H1 (cell line): ENCODE measurements around the gene MR1. TPM values are rescaled to one million over a fixed set of nuclear protein-coding genes. Genes with fewer than 3 reads are reported as not detected.

Source experiments
- CTCF ChIA-PET: fragments of 300-600 bp; sonication (Branson Sonifier 250); formaldehyde crosslinking; loops from one replicate; lab custom pipeline; 2021; ENCODE audit not compliant: partially characterized antibody; lab: Charles Lee
- POLR2A ChIA-PET: fragments of 300-600 bp; sonication (Branson Sonifier 250); formaldehyde crosslinking; loops from one replicate; lab custom pipeline; 2021; ENCODE audit warnings: inconsistent platforms; ENCODE audit not compliant: partially characterized antibody; lab: Charles Lee
- DNase-seq, 2 experiments: peaks; one replicate each; pipeline versions ENCODE4 v3.0.0 to v3.0.0-alpha.2; 2010 to 2022; ENCODE audit warnings: low spot score in 2 of 2, low read depth in 1 of 2, mixed read lengths in 1 of 2
- FAIRE-seq: peaks from 2 replicates; lab custom pipeline; 2011; peaks lifted over from hg19 to GRCh38; lab: Jason Lieb, UNC
- H2AFZ ChIP-seq: 2 replicates; pipeline ENCODE4 v1.8.1; 2012; ENCODE audit warnings: low read length, inconsistent platforms
- H2AK5ac ChIP-seq: 2 replicates; pipeline ENCODE4 v1.6.1; 2013; ENCODE audit warnings: low read depth, low read length
- H2BK120ac ChIP-seq: replicated peaks from 2 replicates; pipeline ENCODE3; 2013; ENCODE audit warnings: low read depth, low read length, inconsistent platforms
- H2BK12ac ChIP-seq: 2 replicates; pipeline ENCODE4 v1.6.1; 2013; ENCODE audit warnings: low read depth, low read length
- H2BK15ac ChIP-seq: 2 replicates; pipeline ENCODE4 v1.6.1; 2013; ENCODE audit warnings: low read length
- H2BK20ac ChIP-seq: 2 replicates; pipeline ENCODE4 v1.6.1; 2013; ENCODE audit warnings: low read length
- H2BK5ac ChIP-seq: 2 replicates; pipeline ENCODE4 v1.6.1; 2013; ENCODE audit warnings: low read depth, low read length
- H3K14ac ChIP-seq: 2 replicates; pipeline ENCODE4 v1.6.1; 2013; ENCODE audit warnings: inconsistent platforms; ENCODE audit not compliant: insufficient read length
- H3K18ac ChIP-seq: 2 replicates; pipeline ENCODE4 v1.6.1; 2013; ENCODE audit warnings: low read length; ENCODE audit errors: extremely low read depth
- H3K23ac ChIP-seq: 2 replicates; pipeline ENCODE4 v1.6.1; 2013; ENCODE audit warnings: inconsistent platforms; ENCODE audit not compliant: insufficient read length
- H3K23me2 ChIP-seq: 2 replicates; pipeline ENCODE4 v1.6.1; 2013; ENCODE audit warnings: low read depth, low read length
- H3K27ac ChIP-seq: 2 replicates; pipeline ENCODE4 v1.6.1; 2011; ENCODE audit warnings: low read depth, low read length, inconsistent platforms
- H3K27me3 ChIP-seq, 4 experiments: replicated peaks in 1 of 4; 1 replicate in 1 of 4; 2 replicates in 3 of 4; pipeline versions ENCODE4 v1.6.1 to v1.8.1; 2011 to 2013; ENCODE audit warnings: low read length in 3 of 4, mild to moderate bottlenecking in 3 of 4, inconsistent platforms in 2 of 4, mixed read lengths in 2 of 4, moderate library complexity in 1 of 4; ENCODE audit not compliant: control insufficient read depth in 3 of 4, insufficient read depth in 3 of 4; ENCODE audit errors: extremely low read depth in 1 of 4
- H3K36me3 ChIP-seq, 4 experiments: 2 replicates each; pipeline versions ENCODE4 v1.6.1 to v1.8.1; 2011 to 2013; ENCODE audit warnings: mild to moderate bottlenecking in 4 of 4, low read length in 3 of 4, moderate library complexity in 2 of 4, control low read depth in 1 of 4, inconsistent platforms in 1 of 4; ENCODE audit not compliant: insufficient read depth in 4 of 4, control insufficient read depth in 2 of 4
- H3K4ac ChIP-seq: replicated peaks from 2 replicates; pipeline ENCODE3; 2013; ENCODE audit warnings: low read length, low read depth, mixed read lengths, inconsistent platforms; ENCODE audit not compliant: insufficient read length
- H3K4me1 ChIP-seq, 4 experiments: replicated peaks in 1 of 4; 1 replicate in 1 of 4; 2 replicates in 3 of 4; pipeline versions ENCODE4 v1.6.1 to v1.8.1; 2011 to 2013; ENCODE audit warnings: low read length in 3 of 4, inconsistent platforms in 2 of 4, mixed read lengths in 1 of 4; ENCODE audit not compliant: insufficient read depth in 4 of 4, control insufficient read depth in 3 of 4
- H3K4me2 ChIP-seq, 2 experiments: 2 replicates each; pipeline versions ENCODE4 v1.6.1 to v1.8.1; 2011 to 2013; ENCODE audit warnings: low read depth in 2 of 2, low read length in 2 of 2, control low read depth in 1 of 2, inconsistent platforms in 1 of 2, mild to moderate bottlenecking in 1 of 2; ENCODE audit not compliant: insufficient read depth in 1 of 2
- H3K4me3 ChIP-seq, 4 experiments: fragments of 200-600, 300-600 bp in 1 of 4; sonication (generic), shearing (Covaris generic), sonication (Bioruptor Twin) in 1 of 4; 2 replicates each; pipeline versions ENCODE4 v1.5.1 to v1.8.1; 2011 to 2016; ENCODE audit warnings: low read length in 4 of 4, low read depth in 3 of 4, control low read depth in 2 of 4, inconsistent platforms in 2 of 4, mild to moderate bottlenecking in 2 of 4, mixed read lengths in 1 of 4, moderate library complexity in 1 of 4; ENCODE audit not compliant: insufficient read depth in 2 of 4; ENCODE audit errors: extremely low read depth in 1 of 4
- H3K56ac ChIP-seq: replicated peaks from 2 replicates; pipeline ENCODE3; 2013; ENCODE audit warnings: low read depth, mild to moderate bottlenecking, mixed read lengths, low read length, inconsistent platforms; ENCODE audit not compliant: insufficient read length
- H3K79me1 ChIP-seq: 2 replicates; pipeline ENCODE4 v1.6.1; 2013; ENCODE audit warnings: low read depth, low read length, control low read depth
- H3K79me2 ChIP-seq, 2 experiments: 2 replicates each; pipeline versions ENCODE4 v1.6.1 to v1.8.1; 2012 to 2013; ENCODE audit warnings: low read length in 2 of 2, mild to moderate bottlenecking in 2 of 2, inconsistent platforms in 1 of 2; ENCODE audit not compliant: insufficient read depth in 2 of 2, control insufficient read depth in 1 of 2
- H3K9ac ChIP-seq, 4 experiments: replicated peaks in 1 of 4; 1 replicate in 1 of 4; 2 replicates in 3 of 4; pipeline versions ENCODE4 v1.6.1 to v1.8.1; 2011 to 2013; ENCODE audit warnings: low read depth in 3 of 4, low read length in 3 of 4, control low read depth in 2 of 4, mild to moderate bottlenecking in 2 of 4, moderate library complexity in 2 of 4, inconsistent platforms in 1 of 4; ENCODE audit errors: extremely low read depth in 1 of 4
- H3K9me3 ChIP-seq, 2 experiments: 2 replicates each; pipeline versions ENCODE4 v1.6.1 to v1.8.1; 2012 to 2013; ENCODE audit warnings: mild to moderate bottlenecking in 2 of 2, moderate library complexity in 2 of 2, control low read depth in 1 of 2, inconsistent platforms in 1 of 2, low read depth in 1 of 2, low read length in 1 of 2, mixed read lengths in 1 of 2; ENCODE audit not compliant: insufficient read depth in 2 of 2
- H4K20me1 ChIP-seq, 2 experiments: replicated peaks in 1 of 2; 2 replicates each; pipeline versions ENCODE3 to v1.8.1; 2011 to 2013; ENCODE audit warnings: inconsistent platforms in 2 of 2, low read length in 2 of 2, mild to moderate bottlenecking in 1 of 2; ENCODE audit not compliant: insufficient read depth in 2 of 2, control insufficient read depth in 1 of 2
- H4K5ac ChIP-seq: 2 replicates; pipeline ENCODE4 v1.6.1; 2013; ENCODE audit warnings: low read length, low read depth, mixed read lengths, inconsistent platforms; ENCODE audit not compliant: insufficient read length
- H4K8ac ChIP-seq: 2 replicates; pipeline ENCODE4 v1.8.0; 2013; ENCODE audit warnings: mild to moderate bottlenecking, moderate library complexity, low read length, inconsistent platforms; ENCODE audit not compliant: insufficient read depth; ENCODE audit errors: extremely low read depth
- H4K91ac ChIP-seq: replicated peaks from 2 replicates; pipeline ENCODE3; 2013; ENCODE audit warnings: low read length, mixed read lengths, inconsistent platforms; ENCODE audit not compliant: insufficient read length
- ATF3 ChIP-seq: IDR thresholded peaks from 2 replicates; pipeline ENCODE4 v1.6.1; 2011; ENCODE audit warnings: low read depth, mild to moderate bottlenecking, low read length; ENCODE audit not compliant: insufficient read depth
- BACH1 ChIP-seq: IDR thresholded peaks from 2 replicates; pipeline ENCODE4 v1.6.1; 2012; ENCODE audit warnings: low read length, improper control_type of control experiment
- EGR1 ChIP-seq: IDR thresholded peaks from 2 replicates; pipeline ENCODE4 v1.6.1; 2011; ENCODE audit warnings: low read depth, low read length, borderline replicate concordance
- EZH2 ChIP-seq: fragments of 200-600 bp; sonication (generic); IDR thresholded peaks from 2 replicates; pipeline ENCODE4 v1.7.1; 2012; ENCODE audit warnings: low read depth, mild to moderate bottlenecking, moderate library complexity, low read length, inconsistent platforms; ENCODE audit not compliant: severe bottlenecking
- GABPA ChIP-seq: IDR thresholded peaks from 2 replicates; pipeline ENCODE4 v1.6.1; 2011; ENCODE audit warnings: mild to moderate bottlenecking, low read length, moderate library complexity, borderline replicate concordance; ENCODE audit not compliant: insufficient read depth
- KDM4A ChIP-seq: IDR thresholded peaks from one replicate; pipeline ENCODE4 v1.7.1; 2012; ENCODE audit warnings: low read depth, mild to moderate bottlenecking, moderate library complexity, low read length, inconsistent platforms; ENCODE audit not compliant: severe bottlenecking
- PHF8 ChIP-seq: fragments of 200-600 bp; sonication (generic); conservative IDR thresholded peaks from 2 replicates; pipeline ENCODE4 v1.7.1; 2012; ENCODE audit warnings: low read depth, mild to moderate bottlenecking, inconsistent platforms, low read length, moderate library complexity
- POLR2A ChIP-seq, 2 experiments: IDR thresholded peaks; 1 replicate in 1 of 2; 2 replicates in 1 of 2; pipeline ENCODE4 v1.6.1; 2011; ENCODE audit warnings: low read depth in 2 of 2, low read length in 2 of 2, mild to moderate bottlenecking in 2 of 2; ENCODE audit errors: control extremely low read depth in 1 of 2
- RAD21 ChIP-seq, 2 experiments: IDR thresholded peaks in 1 of 2; conservative IDR thresholded peaks in 1 of 2; 2 replicates each; pipeline ENCODE4 v1.6.1; 2011; ENCODE audit warnings: low read depth in 2 of 2, low read length in 2 of 2, improper control_type of control experiment in 1 of 2, inconsistent platforms in 1 of 2, mild to moderate bottlenecking in 1 of 2, moderate library complexity in 1 of 2
- RFX5 ChIP-seq: IDR thresholded peaks from 2 replicates; pipeline ENCODE4 v1.6.1; 2011; ENCODE audit warnings: low read depth, low read length, improper control_type of control experiment, borderline replicate concordance
- TAF7 ChIP-seq: optimal IDR thresholded peaks from 2 replicates; pipeline ENCODE3; 2011; ENCODE audit warnings: low read depth, mild to moderate bottlenecking, inconsistent platforms, low read length, moderate library complexity, borderline replicate concordance
- WGBS, 2 experiments: shearing (Covaris generic) in 1 of 2; methylation state at CpG; one replicate each; pipeline versions ENCODE4 v1.1.6 to v1.1.7; 2013 to 2015; ENCODE audit warnings: low lambda C conversion rate in 2 of 2, mixed read lengths in 2 of 2, inconsistent platforms in 1 of 2, low coverage in 1 of 2, missing lambda C conversion rate in 1 of 2; ENCODE audit not compliant: insufficient replicate concordance in 2 of 2, insufficient coverage in 1 of 2, insufficient read length in 1 of 2; ENCODE audit errors: extremely low coverage in 1 of 2, missing lambda C conversion rate in 1 of 2; 5-methylcytosine and 5-hydroxymethylcytosine counted together
- polyA plus RNA-seq, 7 experiments: library from polyadenylated mRNA; depleted of rRNA in 3 of 7; stranded (reverse) in 5 of 7; unstranded in 2 of 7; fragments of >200 nt in 5 of 7; fragments of 200-250 nt in 2 of 7; gene quantifications; 1 replicate in 5 of 7; 2 replicates in 1 of 7; 4 replicates in 1 of 7; pipeline versions ENCODE4 v1.2.1 to v1.2.3, GENCODE V29; 2011 to 2013; ENCODE audit warnings: missing spikeins in 2 of 7, mixed read lengths in 2 of 7
- total RNA-seq: library from RNA; stranded (reverse); fragmentation: NEBNext Ultra II Directional; extraction: Animal tissue kit (Norgen Biotek cat#: 25700); gene quantifications from 2 replicates; pipeline ENCODE4 v1.2.1, GENCODE V29; 2021

MR1 gene
- total and polyA plus RNA-seq, 2 of the 8 experiments (the other 6 are each of a cell fraction or from before 2014, with no cell fraction given): 0.09 TPM; not detected in 1

GRCh38 chr1:181089017-181089675 is 55.4 kb downstream of the MR1 start:
- H3K79me2 ChIP-seq: peaks cover 0 to 32% of the 10 kb centered on the region in 2 experiments; a peak in 2 of 4 replicates
- peak overlapping the region; percentile 80 to 91 for H3K4me2 ChIP-seq
- H3K27ac ChIP-seq: no peak overlapping the region
- no peak for DNase-seq
- peaks cover 19% of the 10 kb centered on the region for H3K23me2 ChIP-seq
- no peak for FAIRE-seq
- H2BK20ac ChIP-seq: no peak overlapping the region
- peak overlapping the region; percentile 50 to 72 (median 63) for H3K4me3 ChIP-seq
- H2BK5ac ChIP-seq: no peak overlapping the region
- peak overlapping the region in 1 of 4 experiments; percentile 69; a peak in 1 of 7 replicates for H3K9ac ChIP-seq
- no peak overlapping the region for H3K56ac ChIP-seq
- no peak overlapping the region for H4K5ac ChIP-seq
- H4K20me1 ChIP-seq: peaks cover 18 to 23% of the 10 kb centered on the region in 2 experiments
- no peaks in the 10 kb centered on the region for H3K36me3 ChIP-seq
- no peak overlapping the region for H3K4ac ChIP-seq
- no peak overlapping the region for H3K14ac ChIP-seq
- POLR2A ChIA-PET: interaction anchor here (0.6 to 9.4 kb wide), 38 partner anchors 8 to 212 kb away, joined by 3 to 253 read pairs (median 5); partner anchors contain the start of genes KIAA1614 and STX6
- no peak overlapping the region for H2BK120ac ChIP-seq
- no peak overlapping the region for H3K23ac ChIP-seq
- H3K4me1 ChIP-seq: peaks cover 0 to 4% (median under 1%) of the 10 kb centered on the region in 4 experiments; a peak in 2 of 7 replicates
- H2BK12ac ChIP-seq: no peak overlapping the region
- H3K9me3 ChIP-seq: no peaks in the 10 kb centered on the region
- 1% methylated on average over 78 of the region's 97 CpGs; no CpG with 5 or more reads in 1 of the 2 experiments for WGBS, 2 experiments
- peak overlapping the region; percentile 28 for H4K91ac ChIP-seq
- no peak overlapping the region for H4K8ac ChIP-seq
- CTCF ChIA-PET: interaction anchor here (0.5 to 0.8 kb wide), 2 partner anchors 22 to 67 kb away, joined by 3 read pairs; partner anchors contain the start of gene STX6
- H2AK5ac ChIP-seq: no peak overlapping the region
- H3K79me1 ChIP-seq: no peaks in the 10 kb centered on the region
- peaks cover 0 to 31% (median 18%) of the 10 kb centered on the region in 4 experiments; a peak in 6 of 7 replicates for H3K27me3 ChIP-seq
- H3K18ac ChIP-seq: peak overlapping the region; percentile 63
- H2BK15ac ChIP-seq: no peak overlapping the region
- no peak overlapping the region for H2AFZ ChIP-seq
- TF ChIP-seq RFX5: no peak
- TF ChIP-seq RAD21 (IDR thresholded peaks at IDR 0.05 in 1 of 2, conservative IDR thresholded peaks at IDR 0.05 in 1 of 2; ENCODE audit: low read depth in 2 of 2, low read length in 2 of 2): no peak
- TF ChIP-seq EGR1: no peak
- TF ChIP-seq ATF3: no peak
- TF ChIP-seq BACH1: no peak
- TF ChIP-seq KDM4A: peak; percentile 40
- no peak for TF ChIP-seq POLR2A (IDR thresholded peaks at IDR 0.05; ENCODE audit: control extremely low read depth in 1 of 2, low read depth in 2 of 2, low read length in 2 of 2)
- no peak for TF ChIP-seq EZH2
- TF ChIP-seq TAF7: no peak
- no peak; the same call in 1 of the 2 replicates for TF ChIP-seq PHF8
- TF ChIP-seq GABPA: no peak; the same call in 1 of the 2 replicates
